Esophagus (tissue), 2 donors: ENCODE data around the gene DPY19L2. TPM values are rescaled to one million over a fixed set of nuclear protein-coding genes. Genes with fewer than 3 reads are reported as not detected.
"Not testable (repeated sequence)": the region's sequence is repeated elsewhere in the genome, so short reads cannot be mapped to it uniquely, and the experiment has no call there.

Experiments
- H3K27ac ChIP-seq, 2 donors: one replicate each; pipeline ENCODE4 v1.5.1; 2013; ENCODE audit warnings: low read depth in 2 of 2, mild to moderate bottlenecking in 2 of 2, inconsistent platforms in 1 of 2, low read length in 1 of 2, moderate library complexity in 1 of 2
- H3K27me3 ChIP-seq, 2 donors: one replicate each; pipeline ENCODE4 v1.6.1; 2013; ENCODE audit warnings: low read length in 2 of 2, control low read depth in 1 of 2, mild to moderate bottlenecking in 1 of 2; ENCODE audit not compliant: insufficient read depth in 2 of 2, control insufficient read depth in 1 of 2
- H3K36me3 ChIP-seq, 2 donors: one replicate each; pipeline ENCODE4 v1.6.1; 2013; ENCODE audit warnings: low read length in 1 of 2; ENCODE audit not compliant: control insufficient read depth in 2 of 2, insufficient read depth in 2 of 2
- H3K4me1 ChIP-seq, 2 donors: one replicate each; pipeline ENCODE4 v1.6.1; 2013; ENCODE audit warnings: low read length in 1 of 2; ENCODE audit not compliant: control insufficient read depth in 2 of 2, insufficient read depth in 2 of 2
- H3K4me3 ChIP-seq, 2 donors: one replicate each; pipeline ENCODE4 v1.5.1; 2013; ENCODE audit warnings: low read length in 2 of 2, mild to moderate bottlenecking in 2 of 2, low read depth in 1 of 2, moderate library complexity in 1 of 2
- H3K9me3 ChIP-seq, 2 donors: one replicate each; pipeline ENCODE4 v1.6.1; 2013; ENCODE audit warnings: mild to moderate bottlenecking in 2 of 2, low read depth in 1 of 2, low read length in 1 of 2, moderate library complexity in 1 of 2; ENCODE audit not compliant: control insufficient read depth in 2 of 2, insufficient read depth in 1 of 2
- WGBS, 2 donors: extraction: QIAGEN DNeasy Blood & Tissue Kit; methylation state at CpG; one replicate each; pipeline ENCODE4 v1.1.7; 2013; 5-methylcytosine and 5-hydroxymethylcytosine counted together
- polyA plus RNA-seq, 2 donors: library from polyadenylated mRNA; stranded (reverse); fragments of 200-250 nt; gene quantifications; one replicate each; pipeline ENCODE4 v1.2.3, GENCODE V29; 2013
- donor health status: healthy with polysubstance abuse.
- donor health status: Bipolar disorder and iron deficiency.

DPY19L2 gene
- polyA plus RNA-seq, 2 donors = 1.3 to 3.4 TPM

- 78 to 85% methylated on average over 3 of the region's 3 CpGs for WGBS, 2 donors
- not testable (repeated sequence) for H3K36me3 ChIP-seq, H3K27me3 ChIP-seq, H3K4me3 ChIP-seq, H3K9me3 ChIP-seq, H3K4me1 ChIP-seq, H3K27ac ChIP-seq
Measured at GRCh38 chr12:63699678-63700382, 31.5 kb upstream of the DPY19L2 start.

- H3K27ac ChIP-seq, H3K4me1 ChIP-seq, H3K27me3 ChIP-seq, H3K4me3 ChIP-seq, H3K36me3 ChIP-seq, H3K9me3 ChIP-seq: not testable (repeated sequence)
- WGBS, 2 donors = 25 to 39% methylated on average over 1 of the region's 2 CpGs
Measured at GRCh38 chr12:63699011-63699410, 30.7 kb upstream of the DPY19L2 start.

- 73 to 87% methylated on average over 2 of the region's 2 CpGs for WGBS, 2 donors
- H3K27me3 ChIP-seq, H3K27ac ChIP-seq, H3K4me3 ChIP-seq, H3K9me3 ChIP-seq, H3K36me3 ChIP-seq, H3K4me1 ChIP-seq: not testable (repeated sequence)
Measured at GRCh38 chr12:63690837-63691236, 22.5 kb upstream of the DPY19L2 start.

DNA sequence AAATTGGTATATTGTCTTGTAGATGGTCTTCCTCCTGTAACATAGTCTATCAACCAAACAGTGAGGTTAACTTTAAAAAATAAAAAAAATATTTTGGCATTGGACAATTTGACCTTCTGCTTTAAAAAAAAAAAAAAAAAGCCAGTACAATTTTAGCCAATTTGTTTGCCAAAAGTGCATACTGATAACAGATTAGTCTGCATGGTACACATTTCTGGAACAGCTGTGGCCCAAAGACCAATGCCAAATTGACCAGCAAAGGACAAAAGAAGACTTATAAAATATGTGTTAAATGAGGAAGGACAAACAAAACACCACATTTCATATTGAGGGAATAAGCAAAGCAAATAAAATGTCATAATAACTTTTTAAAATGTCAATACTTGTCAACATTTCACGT is 20.8 kb upstream of the DPY19L2 start:
- not testable (repeated sequence) for H3K4me1 ChIP-seq, H3K27ac ChIP-seq, H3K4me3 ChIP-seq, H3K36me3 ChIP-seq, H3K27me3 ChIP-seq, H3K9me3 ChIP-seq
- WGBS, 2 donors = 74 to 77% methylated on average over 1 of the region's 1 CpG

- H3K9me3 ChIP-seq, H3K4me1 ChIP-seq, H3K4me3 ChIP-seq, H3K36me3 ChIP-seq, H3K27me3 ChIP-seq, H3K27ac ChIP-seq: not testable (repeated sequence)
- 95 to 96% methylated on average over 17 to 29 of the region's 29 CpGs for whole genome bisulfite sequencing, 2 donors
Measured at GRCh38 chr12:63686623-63687022, 18.3 kb upstream of the DPY19L2 start.

DNA sequence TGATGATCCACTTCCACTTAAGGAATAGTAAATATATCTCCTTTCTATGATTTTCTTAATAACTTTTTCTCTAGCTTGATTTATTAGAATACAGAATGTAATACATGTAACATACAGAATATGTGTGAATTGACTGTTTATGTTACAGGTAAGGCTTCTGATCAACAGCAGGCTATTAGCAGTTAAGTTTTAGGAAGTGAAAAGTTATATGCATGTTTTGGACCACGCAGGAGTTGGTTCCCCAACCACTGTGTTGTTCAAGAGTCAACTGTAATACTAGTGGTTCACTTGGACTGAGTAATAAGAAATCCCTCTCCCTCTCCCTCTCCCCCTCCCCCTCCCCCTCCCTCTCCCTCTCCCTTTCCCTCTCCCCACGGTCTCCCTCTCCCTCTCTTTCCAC is 17.5 kb upstream of the DPY19L2 start:
- not testable (repeated sequence) for H3K4me1 ChIP-seq, H3K4me3 ChIP-seq, H3K27me3 ChIP-seq, H3K36me3 ChIP-seq, H3K27ac ChIP-seq, H3K9me3 ChIP-seq
- 79 to 87% methylated on average over 1 to 2 of the region's 2 CpGs for WGBS, 2 donors

GRCh38 chr12:63682617-63683016 is 14.3 kb upstream of the DPY19L2 start:
- 47 to 57% methylated on average over 2 of the region's 2 CpGs for WGBS, 2 donors

DNA sequence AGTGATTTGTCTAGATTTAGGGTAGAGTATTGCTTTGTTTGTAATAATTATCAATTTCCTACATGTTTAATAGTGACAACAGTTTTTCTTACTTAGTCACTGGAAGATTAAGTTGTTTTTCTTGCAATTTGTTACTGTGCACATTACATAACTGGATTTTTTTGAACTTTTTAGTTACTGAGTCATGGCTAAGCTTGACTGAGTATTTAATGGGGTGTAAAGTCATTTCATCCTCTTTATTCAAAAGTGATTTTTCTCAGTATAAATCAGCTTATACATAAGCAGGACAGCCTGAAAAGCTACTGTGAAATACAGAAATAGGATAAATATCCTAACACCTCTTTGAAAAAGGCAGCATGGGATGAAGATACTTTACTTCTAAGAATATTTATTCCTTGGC is 12.5 kb upstream of the DPY19L2 start:
- not testable (repeated sequence) for H3K4me3 ChIP-seq, H3K27me3 ChIP-seq, H3K27ac ChIP-seq, H3K4me1 ChIP-seq, H3K9me3 ChIP-seq, H3K36me3 ChIP-seq

More at GRCh38 chr12:63682617-63683016, 14.3 kb upstream of the DPY19L2 start:
- not testable (repeated sequence) for H3K4me3 ChIP-seq, H3K9me3 ChIP-seq, H3K27ac ChIP-seq, H3K36me3 ChIP-seq, H3K27me3 ChIP-seq, H3K4me1 ChIP-seq

GRCh38 chr12:63672550-63672949 is 4.3 kb upstream of the DPY19L2 start:
- not testable (repeated sequence) for H3K27me3 ChIP-seq, H3K9me3 ChIP-seq, H3K36me3 ChIP-seq, H3K4me1 ChIP-seq, H3K4me3 ChIP-seq, H3K27ac ChIP-seq
- WGBS, 2 donors = 18% methylated on average over 2 of the region's 2 CpGs

- not testable (repeated sequence) for H3K4me3 ChIP-seq, H3K36me3 ChIP-seq, H3K9me3 ChIP-seq, H3K4me1 ChIP-seq, H3K27ac ChIP-seq, H3K27me3 ChIP-seq
- WGBS, 2 donors = 92 to 94% methylated on average over 1 of the region's 1 CpG
Measured at GRCh38 chr12:63669936-63670335, 1.6 kb upstream of the DPY19L2 start.
